RWPE1 (cell line): ENCODE data around the gene NUDC.
"Not testable (repeated sequence)": the region's sequence is repeated elsewhere in the genome, so short reads cannot be mapped to it uniquely, and the experiment has no call there.

Experiments
- CTCF ChIA-PET: fragments of 350-600 bp; sonication (Branson Sonifier 250); formaldehyde crosslinking; extraction: SDS; loops from one replicate; lab custom pipeline; 2021; lab: Yijun Ruan, JAX
- POLR2A ChIA-PET: fragments of 400-600 bp; formaldehyde crosslinking; extraction: SDS; loops from one replicate; lab custom pipeline; 2020; ENCODE audit warnings: antibody characterized with exemption; ENCODE audit not compliant: low non-redundant PET; lab: Yijun Ruan, JAX
- DNase-seq: peaks from one replicate; pipeline ENCODE4 v3.0.0; 2012; ENCODE audit warnings: low spot score
- H3K27ac ChIP-seq: fragments of 450-650 bp; 2 replicates; pipeline ENCODE4 v1.5.1; 2017
- TF ChIP-seq, protein P1 (sequence below): fragments of 450-650 bp; conservative IDR thresholded peaks from 2 replicates; pipeline ENCODE4 v1.5.1; 2017; ENCODE audit warnings: low read depth, mild to moderate bottlenecking

NUDC gene

DNA sequence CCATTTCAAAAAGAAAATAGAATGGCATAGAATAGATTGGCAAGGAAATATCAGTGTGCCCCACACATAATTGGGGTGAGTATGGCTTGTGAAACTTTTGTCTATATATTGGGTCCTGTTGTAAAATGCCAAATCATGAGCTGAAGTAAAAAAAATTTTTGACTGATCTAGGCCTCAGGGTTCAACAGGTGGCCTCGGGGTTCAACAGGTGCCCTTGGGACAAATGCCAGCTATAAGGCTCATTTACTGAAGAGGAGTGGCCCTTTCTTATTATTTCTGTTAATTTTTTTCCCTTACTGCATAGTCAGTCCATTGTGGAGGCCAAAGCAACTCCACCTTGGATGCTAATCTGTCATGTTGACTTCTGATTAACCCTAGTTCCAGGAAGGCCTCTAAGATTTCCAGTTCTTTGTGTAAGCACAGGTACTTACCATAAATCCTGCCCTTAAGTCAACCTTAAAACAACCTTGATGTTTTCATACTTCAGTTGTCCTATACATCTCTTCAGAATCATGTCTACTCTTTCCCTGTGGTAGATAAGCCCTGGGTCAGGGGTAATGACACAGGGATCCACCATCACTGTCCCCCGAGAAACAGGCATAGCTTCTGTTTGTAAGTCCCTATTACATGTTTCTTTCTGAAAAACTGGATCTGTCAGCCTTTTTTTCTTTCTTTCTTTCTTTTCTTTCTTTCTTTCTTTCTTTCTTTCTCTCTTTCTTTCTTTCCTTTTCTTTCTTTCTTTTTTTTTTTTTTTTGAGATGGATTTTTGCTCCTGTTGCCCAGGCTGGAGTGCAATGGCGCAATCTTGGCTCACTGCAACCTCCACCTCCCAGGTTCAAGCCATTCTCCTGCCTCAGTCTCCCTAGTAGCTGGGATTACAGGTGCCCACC, 55.3 kb downstream of the NUDC start:
- H3K27ac ChIP-seq, result no peak overlapping the region
- ChIA-PET CTCF (interaction anchor here (0.8 to 1.0 kb wide), 2 partner anchors 12 to 56 kb away, joined by 3 read pairs; no protein-coding TSS in a partner anchor), POLR2A (no interaction called here)
- DNase-seq, result no peak
- TF ChIP-seq, protein P1, sequence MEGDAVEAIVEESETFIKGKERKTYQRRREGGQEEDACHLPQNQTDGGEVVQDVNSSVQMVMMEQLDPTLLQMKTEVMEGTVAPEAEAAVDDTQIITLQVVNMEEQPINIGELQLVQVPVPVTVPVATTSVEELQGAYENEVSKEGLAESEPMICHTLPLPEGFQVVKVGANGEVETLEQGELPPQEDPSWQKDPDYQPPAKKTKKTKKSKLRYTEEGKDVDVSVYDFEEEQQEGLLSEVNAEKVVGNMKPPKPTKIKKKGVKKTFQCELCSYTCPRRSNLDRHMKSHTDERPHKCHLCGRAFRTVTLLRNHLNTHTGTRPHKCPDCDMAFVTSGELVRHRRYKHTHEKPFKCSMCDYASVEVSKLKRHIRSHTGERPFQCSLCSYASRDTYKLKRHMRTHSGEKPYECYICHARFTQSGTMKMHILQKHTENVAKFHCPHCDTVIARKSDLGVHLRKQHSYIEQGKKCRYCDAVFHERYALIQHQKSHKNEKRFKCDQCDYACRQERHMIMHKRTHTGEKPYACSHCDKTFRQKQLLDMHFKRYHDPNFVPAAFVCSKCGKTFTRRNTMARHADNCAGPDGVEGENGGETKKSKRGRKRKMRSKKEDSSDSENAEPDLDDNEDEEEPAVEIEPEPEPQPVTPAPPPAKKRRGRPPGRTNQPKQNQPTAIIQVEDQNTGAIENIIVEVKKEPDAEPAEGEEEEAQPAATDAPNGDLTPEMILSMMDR, result no peak

DNA sequence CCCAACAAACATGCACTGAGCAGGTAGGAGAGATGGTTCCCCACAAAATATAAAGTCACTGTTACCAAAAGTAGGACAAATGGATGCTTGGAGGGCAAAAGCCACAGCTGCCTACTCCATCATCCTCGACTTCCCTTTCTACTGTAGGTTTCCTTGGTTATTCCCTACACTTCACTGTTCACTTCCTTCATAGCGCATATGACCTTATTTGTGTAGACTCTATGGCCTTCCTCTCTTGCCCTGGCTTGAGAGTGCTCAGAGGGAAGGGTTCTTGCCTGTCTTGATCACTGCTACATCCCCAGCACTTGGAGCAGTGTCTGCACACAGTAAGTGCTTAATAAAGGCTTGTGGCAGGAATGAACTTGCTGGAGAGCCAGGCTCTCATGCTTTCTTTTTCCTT, 57.4 kb downstream of the NUDC start:
- ChIA-PET POLR2A (interaction anchor here (0.7 kb wide), 1 partner anchor 12 kb away, joined by 4 read pairs; no protein-coding TSS in a partner anchor), CTCF (interaction anchor here (0.7 kb wide), 1 partner anchor 123 kb away, joined by 3 read pairs; no protein-coding TSS in a partner anchor)
- H3K27ac ChIP-seq, result no peak overlapping the region
- TF ChIP-seq, protein P1, result no peak
- no peak for DNase-seq

DNA sequence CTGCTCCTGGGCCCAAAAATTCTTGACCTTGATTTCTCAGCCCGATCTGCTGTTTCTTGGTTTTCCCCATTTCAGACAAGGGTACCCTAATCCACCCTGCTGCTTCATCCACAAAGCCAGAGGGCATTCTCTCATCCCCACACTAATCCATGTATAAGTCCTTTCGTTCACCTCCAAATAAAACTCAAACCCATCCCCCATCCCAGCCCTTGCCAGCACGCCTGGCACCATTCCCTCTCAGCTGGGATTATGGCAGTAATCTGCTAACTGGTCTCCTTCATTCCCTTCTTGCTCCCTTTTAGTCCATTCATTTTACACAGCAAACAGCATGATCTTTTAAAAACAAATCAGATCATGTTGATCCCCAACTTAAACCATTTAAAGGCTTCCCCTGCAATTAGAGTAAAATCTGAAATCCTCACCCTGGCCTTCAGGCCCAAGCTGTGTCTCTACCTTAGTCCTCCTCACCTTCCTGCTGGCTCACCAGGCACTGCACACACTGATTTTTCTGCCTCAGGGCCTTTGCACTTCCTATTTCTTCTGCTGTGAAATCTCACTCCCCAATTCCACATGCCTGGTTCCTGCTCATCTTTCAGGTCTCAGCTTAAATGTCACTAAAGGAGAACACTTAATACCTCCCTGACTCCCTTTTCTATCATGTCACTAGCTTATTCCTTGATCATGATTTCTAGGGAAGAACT, 59.8 kb downstream of the NUDC start:
- no peak overlapping the region for H3K27ac ChIP-seq
- POLR2A ChIA-PET, result no interaction called here
- TF ChIP-seq, protein P1, result no peak
- DNase-seq, result no peak
- CTCF ChIA-PET, result interaction anchor here (1.2 kb wide), 1 partner anchor 90 kb away, joined by 3 read pairs; no protein-coding TSS in a partner anchor

DNA sequence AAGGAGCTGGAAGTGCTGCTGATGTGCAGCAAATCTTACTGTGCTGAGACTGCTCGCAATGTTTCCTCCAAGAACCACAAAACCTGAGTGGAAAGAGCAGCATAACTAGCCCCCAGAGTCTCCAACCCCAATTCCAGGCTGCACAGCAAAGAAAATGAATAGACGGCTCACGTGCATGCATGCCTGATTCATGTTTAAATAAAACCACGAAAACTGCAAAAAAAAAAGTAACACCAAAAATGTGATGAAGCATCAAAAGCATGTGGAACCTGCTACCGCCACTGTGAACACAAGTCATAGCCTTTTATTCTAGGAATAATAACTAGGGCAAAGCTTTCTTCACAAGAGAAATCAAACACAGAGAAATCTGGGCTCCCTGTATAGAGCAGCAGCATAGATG, 62.3 kb downstream of the NUDC start:
- no peak overlapping the region for H3K27ac ChIP-seq
- TF ChIP-seq, protein P1, result no peak
- CTCF ChIA-PET, result interaction anchor here (0.7 kb wide), 1 partner anchor 61 kb away, joined by 6 read pairs; no protein-coding TSS in a partner anchor
- POLR2A ChIA-PET, result no interaction called here
- DNase-seq, result no peak

DNA sequence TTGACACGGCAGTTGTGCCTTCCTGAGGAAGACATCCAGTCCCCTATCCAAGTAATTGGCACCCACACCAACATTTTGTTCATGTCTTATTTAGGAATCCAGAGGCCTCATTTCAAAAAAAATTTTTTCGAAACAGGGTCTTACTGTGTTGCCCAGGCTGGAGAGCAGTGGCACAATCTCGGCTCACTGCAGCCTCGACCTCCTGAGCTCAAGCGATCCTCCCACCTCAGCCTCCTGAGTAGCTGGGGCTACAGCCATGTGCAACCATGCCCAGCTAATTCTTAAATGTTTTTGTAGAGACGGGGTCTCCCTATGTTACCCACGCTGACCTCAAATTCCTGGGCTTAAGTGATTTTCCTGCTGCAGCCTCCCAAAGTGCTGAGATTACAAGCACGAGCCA, 62.7 kb downstream of the NUDC start:
- POLR2A ChIA-PET, result no interaction called here
- H3K27ac ChIP-seq, result no peak overlapping the region
- no peak for DNase-seq
- TF ChIP-seq, protein P1, result no peak
- CTCF ChIA-PET, result interaction anchor here (0.7 kb wide), 1 partner anchor 61 kb away, joined by 6 read pairs; no protein-coding TSS in a partner anchor

DNA sequence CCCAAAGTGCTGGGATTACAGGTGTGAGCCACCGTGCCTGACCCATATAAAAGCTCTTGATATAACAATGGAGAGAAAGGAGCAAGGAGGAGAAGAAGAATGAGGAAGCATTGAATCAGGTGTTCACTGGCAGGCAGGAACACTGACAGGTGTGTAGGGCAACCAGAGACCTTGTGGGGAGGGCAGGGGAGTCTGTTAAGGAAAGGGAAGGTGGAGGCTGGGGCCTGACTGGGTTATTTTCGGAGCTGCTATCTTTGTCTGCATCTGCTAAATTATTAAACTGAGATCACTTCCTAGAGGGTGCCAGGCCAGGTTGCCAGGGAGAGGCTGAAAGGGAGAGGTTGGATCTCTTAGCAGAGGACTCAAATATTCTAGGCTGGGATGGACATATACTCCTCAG, 65.1 kb downstream of the NUDC start:
- ChIA-PET POLR2A (no interaction called here), CTCF (no interaction called here)
- DNase-seq, result no peak
- TF ChIP-seq, protein P1, result no peak
- no peak overlapping the region for H3K27ac ChIP-seq

DNA sequence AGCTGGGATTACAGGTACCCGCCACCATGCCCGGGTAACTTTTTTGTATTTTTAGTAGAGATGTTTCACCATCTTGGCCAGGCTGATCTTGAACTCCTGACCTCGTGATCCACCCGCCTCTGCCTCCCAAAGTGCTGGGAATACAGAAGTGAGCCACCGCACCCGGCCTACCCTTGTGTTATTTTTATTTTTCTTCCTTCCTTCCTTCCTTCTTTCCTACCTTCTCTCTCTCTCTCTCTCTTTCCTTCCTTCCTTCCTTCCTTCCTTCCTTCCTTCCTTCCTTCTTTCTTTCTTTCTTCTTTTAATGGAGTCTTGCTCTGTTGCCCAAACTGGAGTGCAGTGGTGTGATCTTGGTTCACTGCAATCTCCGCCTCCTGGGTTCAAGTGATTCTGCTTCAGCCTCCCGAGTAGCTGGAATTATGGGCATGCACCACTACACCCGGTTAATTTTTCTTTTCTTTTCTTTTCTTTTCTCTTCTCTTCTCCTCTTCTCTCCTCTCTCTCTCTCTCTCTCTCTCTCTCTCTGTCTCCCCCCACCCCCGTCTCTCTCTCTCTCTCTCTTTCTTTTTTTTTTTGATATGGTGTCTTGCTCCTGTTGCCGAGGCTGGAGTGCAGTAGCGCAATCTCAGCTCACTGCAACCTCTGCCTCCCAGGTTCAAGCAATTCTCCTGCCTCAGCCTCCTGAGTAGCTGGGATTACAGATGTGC, 68.0 kb downstream of the NUDC start:
- POLR2A ChIA-PET, result interaction anchor here (0.6 kb wide), 1 partner anchor 170 kb away, joined by 7 read pairs; no protein-coding TSS in a partner anchor
- CTCF ChIA-PET, DNase-seq, H3K27ac ChIP-seq: not testable (repeated sequence)
